Stomach (tissue), 4 donors: ENCODE measurements around the gene SUPT3H.

Experiments used
- CTCF ChIP-seq, 7 experiments: fragments of 450-650 bp in 4 of 7; fragments of 200-600 bp in 3 of 7; sonication (generic) in 3 of 7; IDR thresholded peaks; one replicate each; pipeline ENCODE4 v1.5.1; 2016 to 2019; ENCODE audit warnings: antibody characterized with exemption in 7 of 7, control low read depth in 2 of 7, mild to moderate bottlenecking in 1 of 7
- EP300 ChIP-seq: sonication (generic); formaldehyde crosslinking; IDR thresholded peaks from one replicate; pipeline ENCODE4 v1.6.1; 2017; ENCODE audit warnings: antibody characterized with exemption
- POLR2A ChIP-seq, 4 donors: fragments of 450-650 bp; IDR thresholded peaks; one replicate each; pipeline ENCODE4 v1.6.1; 2016; ENCODE audit warnings: antibody characterized with exemption in 4 of 4, control low read depth in 2 of 4, mild to moderate bottlenecking in 1 of 4, moderate library complexity in 1 of 4
- POLR2AphosphoS5 ChIP-seq, 3 donors: sonication (generic); formaldehyde crosslinking; IDR thresholded peaks; one replicate each; pipeline ENCODE4 v1.6.1; 2016; ENCODE audit warnings: antibody characterized with exemption in 3 of 3

- no peak for TF ChIP-seq POLR2A (IDR thresholded peaks at IDR 0.05)
- TF ChIP-seq CTCF (IDR thresholded peaks at IDR 0.05), result no peak
- no peak for TF ChIP-seq EP300
- no peak for TF ChIP-seq POLR2AphosphoS5 (IDR thresholded peaks at IDR 0.05)
These were observed 551.6 kb downstream of the SUPT3H start for GRCh38 chr6:44826025-44826676.
